ENCODE measurements around the gene NR3C1.

Gene NR3C1

DNA sequence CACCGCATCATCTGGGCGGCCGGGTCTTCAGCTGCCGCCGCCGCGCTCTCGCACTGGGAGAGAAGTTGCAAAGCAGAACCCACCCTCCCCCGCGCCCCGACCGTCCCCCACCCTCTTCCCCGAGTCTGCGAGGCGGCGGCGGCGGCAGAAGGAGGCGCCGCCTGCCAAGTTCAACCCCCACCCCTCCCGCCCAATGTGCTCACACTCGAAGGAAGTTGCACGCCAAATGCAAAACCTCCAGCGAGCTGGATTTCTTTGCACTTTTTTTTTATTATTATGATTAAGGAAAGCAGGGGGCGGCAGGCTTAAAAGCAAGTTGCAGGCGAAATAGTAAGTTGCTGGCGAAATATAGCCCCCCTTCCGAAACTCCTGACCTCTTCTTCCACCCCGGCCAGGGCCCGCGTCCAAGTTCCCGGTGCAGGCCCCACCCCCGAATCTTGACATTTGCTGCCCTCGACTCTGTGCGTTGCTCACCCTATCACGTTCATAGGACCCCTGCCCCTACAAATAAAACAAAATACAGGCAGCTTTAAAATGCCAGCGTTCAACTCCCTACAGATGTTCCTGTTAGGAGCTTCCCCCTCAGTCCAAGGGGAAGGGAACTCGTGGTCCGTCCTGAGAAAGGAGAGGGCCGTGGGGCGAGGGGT lies 1.1 kb upstream of the NR3C1 start:
- TF ChIP-seq, protein P1, sequence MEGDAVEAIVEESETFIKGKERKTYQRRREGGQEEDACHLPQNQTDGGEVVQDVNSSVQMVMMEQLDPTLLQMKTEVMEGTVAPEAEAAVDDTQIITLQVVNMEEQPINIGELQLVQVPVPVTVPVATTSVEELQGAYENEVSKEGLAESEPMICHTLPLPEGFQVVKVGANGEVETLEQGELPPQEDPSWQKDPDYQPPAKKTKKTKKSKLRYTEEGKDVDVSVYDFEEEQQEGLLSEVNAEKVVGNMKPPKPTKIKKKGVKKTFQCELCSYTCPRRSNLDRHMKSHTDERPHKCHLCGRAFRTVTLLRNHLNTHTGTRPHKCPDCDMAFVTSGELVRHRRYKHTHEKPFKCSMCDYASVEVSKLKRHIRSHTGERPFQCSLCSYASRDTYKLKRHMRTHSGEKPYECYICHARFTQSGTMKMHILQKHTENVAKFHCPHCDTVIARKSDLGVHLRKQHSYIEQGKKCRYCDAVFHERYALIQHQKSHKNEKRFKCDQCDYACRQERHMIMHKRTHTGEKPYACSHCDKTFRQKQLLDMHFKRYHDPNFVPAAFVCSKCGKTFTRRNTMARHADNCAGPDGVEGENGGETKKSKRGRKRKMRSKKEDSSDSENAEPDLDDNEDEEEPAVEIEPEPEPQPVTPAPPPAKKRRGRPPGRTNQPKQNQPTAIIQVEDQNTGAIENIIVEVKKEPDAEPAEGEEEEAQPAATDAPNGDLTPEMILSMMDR (IDR thresholded peaks at IDR 0.05; ENCODE audit: low read length, missing control alignments) = no peak
- peak overlapping the region; percentile 84 for H3K4me3 ChIP-seq (replicated peaks; ENCODE audit: low read depth, low read length)
- DNase-seq (ENCODE audit: low read depth) = peak; percentile 95

DNA sequence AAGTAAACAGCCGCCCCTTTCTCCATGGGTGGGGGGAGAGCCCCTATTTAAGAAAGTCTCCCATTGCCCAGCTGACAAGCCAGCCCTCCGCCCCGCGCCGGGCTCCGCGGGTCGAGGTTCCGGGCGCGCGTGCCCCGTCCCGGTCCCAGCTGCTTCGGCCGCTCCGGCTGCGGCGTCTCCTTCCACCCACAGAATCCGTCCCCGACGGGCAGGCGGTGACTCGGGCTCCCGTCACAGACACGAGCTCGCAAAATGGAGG lies 223 bp downstream of the NR3C1 start:
- TF ChIP-seq, protein P1 (IDR thresholded peaks at IDR 0.05; ENCODE audit: low read length, missing control alignments) = no peak
- no peak for DNase-seq (ENCODE audit: low read depth)
- peak overlapping the region; percentile 84 for H3K4me3 ChIP-seq (replicated peaks; ENCODE audit: low read depth, low read length)

DNA sequence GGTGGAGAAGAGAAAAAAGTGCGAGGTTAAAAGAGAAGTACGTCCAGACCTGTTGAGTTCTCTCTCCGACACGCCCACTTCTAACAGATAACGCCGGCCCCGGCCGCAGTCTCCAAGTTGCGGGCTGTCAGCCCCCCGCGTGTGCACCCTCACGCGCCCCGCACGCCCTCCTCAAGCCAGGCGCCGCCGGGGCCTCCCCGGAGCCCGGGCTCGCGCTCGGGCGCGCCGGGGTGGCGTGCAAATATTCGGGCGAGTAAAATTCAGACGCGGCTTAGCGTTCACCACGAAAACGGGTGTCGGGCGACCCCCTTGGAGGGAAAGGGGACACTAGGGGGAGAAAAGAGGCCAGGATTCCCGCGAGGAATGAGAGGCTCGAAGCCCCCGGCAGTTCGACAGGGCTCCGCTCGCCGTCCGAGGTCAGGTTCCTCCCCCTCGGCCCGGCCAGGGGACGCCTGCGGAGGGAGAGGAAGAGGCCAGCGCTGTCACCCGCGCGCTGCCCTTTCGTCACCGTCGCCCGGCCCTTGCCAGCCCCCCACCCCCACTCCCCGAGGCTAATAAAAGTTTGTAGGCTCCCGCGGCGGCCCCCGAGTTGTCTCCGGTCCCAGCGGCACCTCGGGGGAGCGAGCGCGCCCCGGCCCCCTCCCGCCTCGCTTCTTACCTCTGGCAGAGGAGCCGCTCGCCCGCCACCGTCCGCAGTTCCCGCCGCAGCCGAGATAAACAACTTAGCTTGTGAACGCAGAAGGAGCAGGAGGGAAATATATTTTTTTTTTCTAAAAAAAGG lies 743 bp downstream of the NR3C1 start:
- H3K4me3 ChIP-seq (replicated peaks; ENCODE audit: low read depth, low read length) = peak overlapping the region; percentile 84
- DNase-seq (ENCODE audit: low read depth) = peak; percentile 54
- TF ChIP-seq, protein P1 (IDR thresholded peaks at IDR 0.05; ENCODE audit: low read length, missing control alignments) = no peak

DNA sequence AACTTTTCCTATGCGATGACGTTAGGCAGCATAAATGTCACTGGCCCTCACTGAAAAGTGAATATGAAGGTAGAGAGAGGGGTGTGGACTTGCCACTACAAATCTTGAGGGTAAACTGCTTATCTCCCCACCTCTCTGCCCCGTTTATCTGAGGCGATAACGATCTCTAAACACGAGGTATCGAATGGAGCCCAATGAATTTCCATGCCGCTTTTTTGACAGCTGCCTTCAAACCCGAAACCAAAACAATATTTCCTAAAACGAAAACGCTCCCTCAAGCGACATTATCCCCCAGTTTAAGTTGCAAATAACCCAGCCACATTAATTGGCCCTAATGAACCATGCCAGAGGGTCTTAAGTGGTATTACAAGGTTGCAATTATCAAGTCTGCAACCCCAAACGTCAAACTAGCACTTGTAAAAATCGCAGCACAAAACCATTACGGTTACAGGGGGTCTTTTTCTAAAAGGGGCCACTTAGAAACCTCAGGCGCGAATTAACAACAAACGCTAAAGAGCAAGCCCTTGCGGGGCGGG lies 1.4 kb downstream of the NR3C1 start:
- H3K4me3 ChIP-seq (replicated peaks; ENCODE audit: low read depth, low read length) = peak overlapping the region; percentile 84
- TF ChIP-seq, protein P1 (IDR thresholded peaks at IDR 0.05; ENCODE audit: low read length, missing control alignments) = no peak
- DNase-seq (ENCODE audit: low read depth) = no peak

DNA sequence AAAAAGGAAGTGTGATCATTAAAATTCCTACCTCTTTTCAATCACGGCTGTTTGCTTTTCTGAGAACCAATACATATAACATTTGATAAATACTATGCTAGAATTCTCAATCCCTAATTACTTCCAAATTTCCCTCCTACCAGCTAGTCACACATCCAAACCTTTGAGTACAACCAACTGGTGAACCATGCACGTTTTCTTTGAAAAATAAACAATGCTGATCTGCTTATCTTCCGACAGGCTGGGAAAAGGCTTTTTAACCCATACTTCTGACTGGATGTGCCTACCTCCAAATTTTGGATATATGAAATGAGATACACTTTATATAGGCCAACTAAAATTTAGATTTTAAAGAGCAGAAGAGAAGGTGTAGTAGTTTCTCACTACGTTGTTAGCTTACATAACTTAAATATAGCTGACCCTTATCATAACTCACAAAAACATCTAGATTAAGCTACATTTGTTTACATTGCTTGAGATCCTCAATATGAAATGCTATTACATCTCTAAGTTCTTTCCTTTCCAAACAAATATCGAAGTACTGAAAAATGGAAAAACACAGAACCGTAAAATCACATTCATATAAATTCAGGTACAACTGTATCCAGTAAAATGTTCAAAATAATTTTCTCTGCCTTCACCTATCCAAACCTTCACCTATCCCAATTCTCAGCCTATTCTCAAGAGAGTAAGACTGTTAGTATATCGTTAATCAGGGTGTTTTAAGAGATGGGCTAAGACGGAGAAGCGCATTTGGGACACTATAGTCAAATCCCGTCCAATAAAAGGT lies 2.1 kb downstream of the NR3C1 start:
- H3K4me3 ChIP-seq (replicated peaks; ENCODE audit: low read depth, low read length) = peak overlapping the region; percentile 84
- TF ChIP-seq, protein P1 (IDR thresholded peaks at IDR 0.05; ENCODE audit: low read length, missing control alignments) = no peak
- no peak for DNase-seq (ENCODE audit: low read depth)

DNA sequence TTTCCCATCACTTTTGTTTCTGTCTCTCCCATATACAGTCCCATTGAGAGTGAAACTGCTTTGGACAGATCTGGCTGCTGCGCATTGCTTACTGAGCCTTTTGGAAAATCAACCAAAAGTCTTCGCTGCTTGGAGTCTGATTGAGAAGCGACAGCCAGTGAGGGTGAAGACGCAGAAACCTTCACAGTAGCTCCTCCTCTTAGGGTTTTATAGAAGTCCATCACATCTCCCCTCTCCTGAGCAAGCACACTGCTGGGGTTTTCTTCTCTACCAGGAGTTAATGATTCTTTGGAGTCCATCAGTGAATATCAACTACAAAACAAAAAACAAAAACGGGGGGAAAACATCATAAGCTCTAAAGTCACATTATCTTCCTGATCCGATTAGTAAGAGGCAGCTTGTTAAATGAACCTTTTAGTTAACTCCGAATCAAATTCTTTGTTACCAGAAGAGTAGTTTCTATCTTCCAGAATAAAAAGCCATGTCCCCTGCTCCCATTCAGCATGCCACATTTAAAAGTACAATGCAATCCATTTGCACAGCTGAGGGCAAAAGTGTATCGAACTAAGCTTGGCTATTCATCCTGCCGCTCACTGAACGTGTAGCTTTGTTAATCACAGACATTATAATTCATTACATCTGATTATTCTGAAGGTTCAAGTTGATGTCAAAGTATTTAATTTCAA lies 2.8 kb downstream of the NR3C1 start:
- peak; percentile 38 for DNase-seq (ENCODE audit: low read depth)
- H3K4me3 ChIP-seq (replicated peaks; ENCODE audit: low read depth, low read length) = peak overlapping the region; percentile 84
- TF ChIP-seq, protein P1 (IDR thresholded peaks at IDR 0.05; ENCODE audit: low read length, missing control alignments) = no peak
